HCT116 (cell line): ENCODE results near the gene TEX48. TPM values are rescaled to one million over a fixed set of nuclear protein-coding genes. Genes with fewer than 3 reads are reported as not detected.

ENCODE experiments used
- ATAC-seq: fragments of 200-7000 bp; cut with Tn5 transposase; 2 replicates; pipeline ENCODE4 v1.9.1; 2020; ENCODE audit warnings: mild to moderate bottlenecking, moderate library complexity
- BruUV-seq: library from RNA; stranded (reverse); fragments of 400-500 nt; replicated peaks from 2 replicates; lab custom pipeline; 2021; lab: Mats Ljungman, UMichigan
- CTCF ChIA-PET: fragments of 300-600 bp; sonication (Branson Sonifier 250); formaldehyde crosslinking; loops from one replicate; lab custom pipeline; 2021; ENCODE audit warnings: antibody characterized with exemption; lab: Charles Lee
- POLR2A ChIA-PET: fragments of 300-600, 350-600 bp; sonication (Branson Sonifier 250); formaldehyde crosslinking; loops from one replicate; lab custom pipeline; 2021; ENCODE audit warnings: antibody characterized with exemption; lab: Charles Lee
- RAD21 ChIA-PET, 2 experiments: fragments of 300-600 bp; sonication (Branson Sonifier 250); formaldehyde crosslinking; loops; one replicate each; lab custom pipeline; 2023; ENCODE audit warnings: low total read pairs in 2 of 2; ENCODE audit not compliant: uncharacterized antibody in 2 of 2, unreplicated experiment in 2 of 2, low non-redundant PET in 1 of 2; lab: Charles Lee
- DNase-seq: peaks from one replicate; pipeline ENCODE4 v3.0.0-alpha.2; 2010; ENCODE audit warnings: low read depth, low spot score
- H2AFZ ChIP-seq: fragments of 200-600 bp; shearing (Covaris generic), sonication (generic); 2 replicates; pipeline ENCODE4 v1.6.1; 2017; ENCODE audit warnings: low read depth, mixed run types, mixed read lengths, antibody characterized with exemption, low read length; ENCODE audit not compliant: poor library complexity, severe bottlenecking
- H3K27ac ChIP-seq: 2 replicates; pipeline ENCODE4 v1.5.1; 2012; ENCODE audit warnings: low read depth, low read length
- H3K27me3 ChIP-seq: fragments of 200-600 bp; sonication (generic); 2 replicates; pipeline ENCODE4 v1.6.1; 2016; ENCODE audit warnings: mixed run types, low read length, mixed read lengths; ENCODE audit not compliant: insufficient read depth
- H3K36me3 ChIP-seq, 2 experiments: fragments of 200-500 bp in 1 of 2; fragments of 200-600 bp in 1 of 2; sonication (Bioruptor generic) in 1 of 2; sonication (generic) in 1 of 2; 2 replicates each; pipeline versions ENCODE4 v1.5.1 to v1.6.1; 2014 to 2016; ENCODE audit warnings: low read length in 2 of 2, inconsistent platforms in 1 of 2, mixed read lengths in 1 of 2, mixed run types in 1 of 2; ENCODE audit not compliant: insufficient read depth in 2 of 2, control insufficient read depth in 1 of 2
- H3K4me1 ChIP-seq, 2 experiments: fragments of 200-600 bp in 1 of 2; sonication (generic) in 1 of 2; 2 replicates each; pipeline versions ENCODE4 v1.5.1 to v1.6.1; 2012 to 2017; ENCODE audit warnings: low read length in 2 of 2, inconsistent platforms in 1 of 2, mild to moderate bottlenecking in 1 of 2, mixed read lengths in 1 of 2, mixed run types in 1 of 2, moderate library complexity in 1 of 2; ENCODE audit not compliant: insufficient read depth in 2 of 2, control insufficient read depth in 1 of 2
- H3K4me2 ChIP-seq: fragments of 200-600 bp; sonication (generic); 2 replicates; pipeline ENCODE4 v1.6.1; 2017; ENCODE audit warnings: mixed run types, low read length, mixed read lengths
- H3K4me3 ChIP-seq, 2 experiments: fragments of 200-600 bp in 1 of 2; sonication (generic) in 1 of 2; replicated peaks in 1 of 2; 2 replicates each; pipeline ENCODE4 v1.5.1; 2011 to 2016; ENCODE audit warnings: low read length in 2 of 2, control low read depth in 1 of 2, low read depth in 1 of 2, mild to moderate bottlenecking in 1 of 2, mixed read lengths in 1 of 2, mixed run types in 1 of 2
- H3K79me2 ChIP-seq: fragments of 200-600 bp; sonication (generic); 2 replicates; pipeline ENCODE4 v1.6.1; 2017; ENCODE audit warnings: mild to moderate bottlenecking, mixed run types, low read length, moderate library complexity, mixed read lengths; ENCODE audit not compliant: insufficient read depth
- H3K9ac ChIP-seq: fragments of 200-600 bp; sonication (generic); 2 replicates; pipeline ENCODE4 v1.6.1; 2016; ENCODE audit warnings: low read length, mixed read lengths
- H3K9me2 ChIP-seq: fragments of 200-600 bp; sonication (generic), shearing (Covaris generic); 2 replicates; pipeline ENCODE4 v1.6.1; 2017; ENCODE audit warnings: mixed run types, mild to moderate bottlenecking, moderate library complexity; ENCODE audit not compliant: insufficient read depth
- H3K9me3 ChIP-seq, 2 experiments: fragments of 200-500 bp in 1 of 2; fragments of 200-600 bp in 1 of 2; sonication (Bioruptor generic) in 1 of 2; sonication (generic) in 1 of 2; 2 replicates each; pipeline ENCODE4 v1.6.1; 2014 to 2017; ENCODE audit warnings: low read length in 2 of 2, mixed read lengths in 2 of 2, inconsistent platforms in 1 of 2, low read depth in 1 of 2, mild to moderate bottlenecking in 1 of 2, mixed run types in 1 of 2, moderate library complexity in 1 of 2; ENCODE audit not compliant: control insufficient read depth in 1 of 2, insufficient read depth in 1 of 2
- H4K20me1 ChIP-seq: fragments of 200-600 bp; sonication (generic), shearing (Covaris generic); 2 replicates; pipeline ENCODE4 v1.6.1; 2017; ENCODE audit warnings: mixed run types, mild to moderate bottlenecking, moderate library complexity; ENCODE audit not compliant: insufficient read depth
- FOSL1 ChIP-seq: IDR thresholded peaks from 2 replicates; pipeline ENCODE4 v1.6.1; 2012; ENCODE audit warnings: low read depth
- JUND ChIP-seq: IDR thresholded peaks from 2 replicates; pipeline ENCODE4 v1.6.1; 2012
- POLR2AphosphoS5 ChIP-seq: IDR thresholded peaks from 2 replicates; pipeline ENCODE4 v1.6.1; 2011; ENCODE audit warnings: mild to moderate bottlenecking, low read depth, low read length, moderate library complexity
- RAD21 ChIP-seq: IDR thresholded peaks from 2 replicates; pipeline ENCODE4 v1.6.1; 2012; ENCODE audit warnings: low read depth, mild to moderate bottlenecking
- TCF7L2 ChIP-seq: IDR thresholded peaks from 2 replicates; pipeline ENCODE4 v1.7.0; 2011; ENCODE audit warnings: borderline replicate concordance, inconsistent platforms; ENCODE audit not compliant: insufficient read depth, insufficient read length; ENCODE audit errors: extremely low read depth
- YY1 ChIP-seq: IDR thresholded peaks from 2 replicates; pipeline ENCODE4 v1.6.1; 2011; ENCODE audit warnings: low read length, low read depth, moderate library complexity, mild to moderate bottlenecking; ENCODE audit not compliant: insufficient replicate concordance; ENCODE audit errors: extremely low read depth
- ZFX ChIP-seq: fragments of 450-650 bp; IDR thresholded peaks from 2 replicates; pipeline ENCODE4 v1.6.1; 2017
- ZNF274 ChIP-seq: fragments of 200-500 bp; sonication (Bioruptor generic); IDR thresholded peaks from 2 replicates; pipeline ENCODE4 v1.6.1; 2014; ENCODE audit warnings: mild to moderate bottlenecking, low read depth, low read length, inconsistent platforms
- intact Hi-C: fragments of 100-400 bp; cut with micrococcal nuclease; formaldehyde crosslinking; loops from 2 replicates; pipeline ENCODE4 v1.10.0; 2022
- total RNA-seq: library from RNA; stranded (reverse); gene quantifications from one replicate; pipeline ENCODE4 v1.2.1, GENCODE V29; 2021; ENCODE audit not compliant: unreplicated experiment
- TF ChIP-seq, protein P1 (sequence below): IDR thresholded peaks from 2 replicates; pipeline ENCODE4 v1.6.1; 2011; ENCODE audit warnings: mild to moderate bottlenecking, low read length, moderate library complexity; ENCODE audit not compliant: insufficient replicate concordance; ENCODE audit errors: extremely low read depth

The TEX48 gene
- total RNA-seq, 1 experiment from 2014 or later = not detected

DNA sequence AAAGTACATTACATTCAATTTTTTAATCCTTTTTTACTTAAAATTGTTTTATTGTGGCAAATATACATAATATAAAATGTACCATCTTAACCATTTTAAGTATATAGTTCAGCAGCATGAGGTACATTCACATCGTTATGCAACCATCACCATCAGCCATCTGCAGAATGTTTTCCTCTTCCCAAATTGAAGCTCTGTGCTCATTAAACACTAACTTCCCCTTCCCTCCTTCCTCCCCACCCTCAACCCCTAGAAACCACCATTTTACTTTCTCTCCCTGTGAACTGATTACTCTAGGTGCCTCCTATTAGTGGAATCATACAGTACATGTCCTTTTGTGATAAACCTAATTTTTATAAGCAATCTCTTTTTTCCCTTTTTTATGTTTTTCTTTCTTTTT is 40.0 kb downstream of the TEX48 start:
- H2AFZ ChIP-seq = no peak overlapping the region
- ChIA-PET CTCF (no interaction called here), RAD21 (no interaction called here), POLR2A (no interaction called here)
- DNase-seq = no peak
- no peak for TF ChIP-seq RAD21
- no peak for TF ChIP-seq ZFX
- no peak for TF ChIP-seq JUND
- no peak for TF ChIP-seq ZNF274
- no TSS peak for BruUV-seq
- no peak overlapping the region for H3K27ac ChIP-seq
- no peaks in the 10 kb centered on the region for H3K9me3 ChIP-seq
- intact Hi-C loops = no loop called here
- H3K4me3 ChIP-seq = no peak overlapping the region
- H3K4me1 ChIP-seq = no peaks in the 10 kb centered on the region
- H3K9ac ChIP-seq = no peak overlapping the region
- H3K9me2 ChIP-seq = no peaks in the 10 kb centered on the region
- H3K36me3 ChIP-seq = peaks cover 0 to 2% of the 10 kb centered on the region in 2 experiments; a peak in 2 of 4 replicates
- H4K20me1 ChIP-seq = no peaks in the 10 kb centered on the region
- H3K79me2 ChIP-seq = no peaks in the 10 kb centered on the region
- H3K4me2 ChIP-seq = no peak overlapping the region
- H3K27me3 ChIP-seq = no peaks in the 10 kb centered on the region
- no peak for ATAC-seq

DNA sequence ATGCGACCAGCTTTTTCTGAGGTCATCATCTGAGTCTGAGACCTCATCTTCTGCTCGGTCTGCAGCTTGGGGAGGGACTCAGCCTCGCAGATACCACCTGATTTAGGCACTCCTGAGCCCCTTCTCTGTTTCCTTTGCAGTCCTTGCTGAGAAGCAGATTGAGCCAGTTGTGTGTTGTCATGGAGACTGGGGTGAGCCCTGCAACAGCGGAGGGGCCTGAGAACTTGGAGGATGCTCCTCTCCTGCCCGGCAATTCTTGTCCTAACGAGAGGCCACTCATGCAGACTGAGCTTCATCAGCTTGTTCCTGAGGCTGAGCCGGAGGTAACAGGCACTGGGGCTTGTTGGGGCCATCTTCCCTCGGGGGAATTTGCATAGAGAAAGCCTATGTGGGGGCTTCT is 43.6 kb downstream of the TEX48 start:
- peaks cover 0 to 3% of the 10 kb centered on the region in 2 experiments; a peak in 1 of 4 replicates for H3K4me1 ChIP-seq
- H3K79me2 ChIP-seq = no peaks in the 10 kb centered on the region
- no peaks in the 10 kb centered on the region for H4K20me1 ChIP-seq
- no peak overlapping the region for H3K4me3 ChIP-seq
- H3K9ac ChIP-seq = no peak overlapping the region
- intact Hi-C loops = no loop called here
- TF ChIP-seq ZFX (no peak), YY1 (no peak), TCF7L2 (no peak), RAD21 (no peak), POLR2AphosphoS5 (no peak), FOSL1 (no peak)
- TF ChIP-seq, protein P1, sequence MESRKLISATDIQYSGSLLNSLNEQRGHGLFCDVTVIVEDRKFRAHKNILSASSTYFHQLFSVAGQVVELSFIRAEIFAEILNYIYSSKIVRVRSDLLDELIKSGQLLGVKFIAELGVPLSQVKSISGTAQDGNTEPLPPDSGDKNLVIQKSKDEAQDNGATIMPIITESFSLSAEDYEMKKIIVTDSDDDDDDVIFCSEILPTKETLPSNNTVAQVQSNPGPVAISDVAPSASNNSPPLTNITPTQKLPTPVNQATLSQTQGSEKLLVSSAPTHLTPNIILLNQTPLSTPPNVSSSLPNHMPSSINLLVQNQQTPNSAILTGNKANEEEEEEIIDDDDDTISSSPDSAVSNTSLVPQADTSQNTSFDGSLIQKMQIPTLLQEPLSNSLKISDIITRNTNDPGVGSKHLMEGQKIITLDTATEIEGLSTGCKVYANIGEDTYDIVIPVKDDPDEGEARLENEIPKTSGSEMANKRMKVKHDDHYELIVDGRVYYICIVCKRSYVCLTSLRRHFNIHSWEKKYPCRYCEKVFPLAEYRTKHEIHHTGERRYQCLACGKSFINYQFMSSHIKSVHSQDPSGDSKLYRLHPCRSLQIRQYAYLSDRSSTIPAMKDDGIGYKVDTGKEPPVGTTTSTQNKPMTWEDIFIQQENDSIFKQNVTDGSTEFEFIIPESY = no peak
- TF ChIP-seq, all 23 proteins: peak for 0
- no TSS peak for BruUV-seq
- Histone ChIP-seq H3K36me3 (no peaks in the 10 kb centered on the region; a peak in 1 of 4 replicates), H3K27me3 (no peaks in the 10 kb centered on the region), H3K9me3 (no peaks in the 10 kb centered on the region), H3K27ac (no peak overlapping the region), H2AFZ (no peak overlapping the region), H3K4me2 (no peak overlapping the region), H3K9me2 (no peaks in the 10 kb centered on the region)
- no peak for ATAC-seq
- ChIA-PET CTCF (interaction anchor here (1.2 kb wide), 1 partner anchor 15 kb away, joined by 4 read pairs; no protein-coding TSS in a partner anchor), RAD21 (no interaction called here), POLR2A (no interaction called here)
- no peak for DNase-seq
